K562 (cell line): ENCODE measurements around the gene CTRL. TPM values are rescaled to one million over a fixed set of nuclear protein-coding genes. Genes with fewer than 3 reads are reported as not detected.

Experiments
- ATAC-seq: fragments of 200-7000 bp; cut with Tn5 transposase; 3 replicates; pipeline ENCODE4 v1.9.1; 2020; ENCODE audit warnings: moderate library complexity
- BruUV-seq: library from RNA; stranded (reverse); fragments of 400-500 nt; replicated peaks from 2 replicates; lab custom pipeline; 2021; lab: Mats Ljungman, UMichigan
- CTCF ChIA-PET: fragments of 300-600 bp; formaldehyde crosslinking; extraction: SDS; loops from one replicate; lab custom pipeline; 2021; ENCODE audit warnings: low intra/inter-chr PET ratio; lab: Yijun Ruan, JAX
- POLR2A ChIA-PET: fragments of 300-600, 350-650 bp; sonication (Branson Sonifier 250); formaldehyde crosslinking; extraction: SDS; loops from one replicate; lab custom pipeline; 2021; ENCODE audit warnings: antibody characterized with exemption, inconsistent platforms; lab: Yijun Ruan, JAX
- DNase-seq, 4 experiments: peaks; one replicate each; pipeline versions ENCODE4 v3.0.0 to v3.0.0-alpha.2; 2011 to 2018; ENCODE audit warnings: low spot score in 3 of 4, mixed read lengths in 3 of 4; ENCODE audit errors: extremely low read depth in 1 of 4
- FAIRE-seq: peaks from 2 replicates; lab custom pipeline; 2011; peaks lifted over from hg19 to GRCh38; lab: Jason Lieb, UNC
- H2AFZ ChIP-seq: 2 replicates; pipeline ENCODE4 v1.6.0; 2011; ENCODE audit warnings: low read depth, low read length, control low read depth, inconsistent platforms
- H3K27ac ChIP-seq: fragments of 200-600 bp; 3 replicates; pipeline ENCODE4 v1.8.0; 2011; ENCODE audit warnings: low read depth, mild to moderate bottlenecking, control low read depth, inconsistent platforms, low read length, moderate library complexity, mixed read lengths; ENCODE audit errors: extremely low read depth
- H3K27me3 ChIP-seq, 2 experiments: fragments of 300-600 bp in 1 of 2; 2 replicates in 1 of 2; 3 replicates in 1 of 2; pipeline versions ENCODE4 v1.6.0 to v1.8.0; 2011; ENCODE audit warnings: inconsistent platforms in 2 of 2, low read length in 2 of 2, mild to moderate bottlenecking in 1 of 2, mixed read lengths in 1 of 2, moderate library complexity in 1 of 2; ENCODE audit not compliant: control insufficient read depth in 2 of 2, insufficient read depth in 2 of 2
- H3K36me3 ChIP-seq: fragments of 300-600 bp; 3 replicates; pipeline ENCODE4 v1.8.0; 2011; ENCODE audit warnings: mild to moderate bottlenecking, low read length, inconsistent platforms; ENCODE audit not compliant: control insufficient read depth, insufficient read depth
- H3K4me1 ChIP-seq, 2 experiments: fragments of 200-600 bp in 1 of 2; replicated peaks in 1 of 2; 2 replicates in 1 of 2; 3 replicates in 1 of 2; pipeline versions ENCODE4 v1.5.1 to v1.8.0; 2011; ENCODE audit warnings: inconsistent platforms in 2 of 2, low read length in 2 of 2, mild to moderate bottlenecking in 1 of 2, mixed read lengths in 1 of 2, moderate library complexity in 1 of 2; ENCODE audit not compliant: control insufficient read depth in 2 of 2, insufficient read depth in 2 of 2
- H3K4me2 ChIP-seq: 2 replicates; pipeline ENCODE4 v1.6.1; 2011; ENCODE audit warnings: low read length, control low read depth, inconsistent platforms, mixed read lengths; ENCODE audit not compliant: insufficient read depth
- H3K4me3 ChIP-seq: fragments of 200-600 bp; sonication (generic), shearing (Covaris generic); 2 replicates; pipeline ENCODE4 v1.5.1; 2016; ENCODE audit warnings: control low read depth, inconsistent platforms
- H3K79me2 ChIP-seq: fragments of 200-600 bp; 3 replicates; pipeline ENCODE4 v1.8.0; 2011; ENCODE audit warnings: low read length, inconsistent platforms; ENCODE audit not compliant: control insufficient read depth, insufficient read depth
- H3K9ac ChIP-seq, 2 experiments: 2 replicates each; pipeline versions ENCODE4 v1.6.0 to v1.6.1; 2011; ENCODE audit warnings: low read depth in 2 of 2, low read length in 2 of 2, control low read depth in 1 of 2, inconsistent platforms in 1 of 2, mild to moderate bottlenecking in 1 of 2, mixed read lengths in 1 of 2; ENCODE audit not compliant: insufficient read depth in 1 of 2
- H3K9me1 ChIP-seq: one replicate; pipeline ENCODE4 v1.6.0; 2011; ENCODE audit warnings: inconsistent platforms, mild to moderate bottlenecking, low read length, moderate library complexity; ENCODE audit not compliant: control insufficient read depth, insufficient read depth
- H3K9me3 ChIP-seq: replicated peaks from 2 replicates; pipeline ENCODE4 v1.5.1; 2011; ENCODE audit warnings: low read depth, low read length, inconsistent platforms; ENCODE audit not compliant: control insufficient read depth, insufficient read depth
- H4K20me1 ChIP-seq: replicated peaks from 2 replicates; pipeline ENCODE4 v1.6.1; 2011; ENCODE audit warnings: low read length, inconsistent platforms, mixed read lengths; ENCODE audit not compliant: control insufficient read depth, insufficient read depth
- CC2D1A ChIP-seq: fragments of 450-650 bp; IDR thresholded peaks from 2 replicates; pipeline ENCODE4 v1.6.1; 2017; ENCODE audit warnings: mild to moderate bottlenecking
- CTBP1 ChIP-seq: fragments of 450-650 bp; IDR thresholded peaks from 2 replicates; pipeline ENCODE4 v1.6.1; 2016; ENCODE audit warnings: borderline replicate concordance
- CTCF ChIP-seq, 3 experiments: IDR thresholded peaks in 2 of 3; conservative IDR thresholded peaks in 1 of 3; 2 replicates each; pipeline ENCODE4 v1.5.1; 2011 to 2012; ENCODE audit warnings: low read length in 3 of 3, mild to moderate bottlenecking in 3 of 3, control low read depth in 2 of 3, improper control_type of control experiment in 1 of 3, inconsistent platforms in 1 of 3, low read depth in 1 of 3, mixed read lengths in 1 of 3, moderate library complexity in 1 of 3; ENCODE audit not compliant: insufficient read depth in 2 of 3
- MAZ ChIP-seq, 2 experiments: fragments of 450-650 bp in 1 of 2; sonication (generic) in 1 of 2; formaldehyde crosslinking; IDR thresholded peaks in 1 of 2; conservative IDR thresholded peaks in 1 of 2; 2 replicates each; pipeline versions ENCODE4 v1.4.0 to v1.5.0; 2020; ENCODE audit warnings: mild to moderate bottlenecking in 1 of 2, missing genetic modification reagents in 1 of 2
- NR4A1 ChIP-seq, 2 experiments: fragments of 250-450 bp in 1 of 2; fragments of 450-650 bp in 1 of 2; sonication (Bioruptor Pico) in 1 of 2; IDR thresholded peaks; 2 replicates each; pipeline versions ENCODE4 v1.4.0 to v1.6.1; 2016 to 2020; ENCODE audit warnings: mild to moderate bottlenecking in 2 of 2, missing compliant biosample characterization in 1 of 2, missing genetic modification characterization in 1 of 2, moderate library complexity in 1 of 2
- PHB ChIP-seq: fragments of 250-450 bp; sonication (Bioruptor Pico); IDR thresholded peaks from 2 replicates; pipeline ENCODE4 v1.5.0; 2021
- RAD21 ChIP-seq, 2 experiments: fragments of 250-450 bp in 1 of 2; fragments of 450-650 bp in 1 of 2; sonication (Bioruptor Pico) in 1 of 2; formaldehyde crosslinking in 1 of 2; IDR thresholded peaks in 1 of 2; conservative IDR thresholded peaks in 1 of 2; 2 replicates each; pipeline versions ENCODE4 v1.4.0 to v1.8.0; 2020 to 2022; ENCODE audit warnings: mild to moderate bottlenecking in 2 of 2, moderate library complexity in 1 of 2
- SMC3 ChIP-seq: conservative IDR thresholded peaks from 2 replicates; pipeline ENCODE4 v1.6.1; 2011; ENCODE audit warnings: low read depth, low read length, improper control_type of control experiment; ENCODE audit not compliant: insufficient read depth
- TFAP4 ChIP-seq: sonication (generic); formaldehyde crosslinking; IDR thresholded peaks from 2 replicates; pipeline ENCODE4 v1.8.0; 2022; ENCODE audit warnings: missing genetic modification reagents, mild to moderate bottlenecking, moderate library complexity, borderline replicate concordance
- WHSC1 ChIP-seq: IDR thresholded peaks from one replicate; pipeline ENCODE4 v1.6.1; 2012; ENCODE audit warnings: low read length, control low read depth, inconsistent platforms
- XRCC5 ChIP-seq: fragments of 200-400 bp; formaldehyde crosslinking; IDR thresholded peaks from 2 replicates; pipeline ENCODE4 v1.6.1; 2017; ENCODE audit warnings: low read depth, mild to moderate bottlenecking, low read length
- YY1 ChIP-seq, 3 experiments: IDR thresholded peaks; 2 replicates each; pipeline ENCODE4 v1.6.1; 2011; ENCODE audit warnings: low read length in 2 of 3, mild to moderate bottlenecking in 2 of 3, moderate library complexity in 2 of 3, borderline replicate concordance in 1 of 3, control low read depth in 1 of 3, low read depth in 1 of 3; ENCODE audit not compliant: insufficient read depth in 3 of 3, insufficient replicate concordance in 2 of 3, control insufficient read depth in 1 of 3, insufficient read length in 1 of 3; ENCODE audit errors: extremely low read depth in 1 of 3
- ZFP36 ChIP-seq: fragments of 150-350 bp; IDR thresholded peaks from 2 replicates; pipeline ENCODE4 v1.6.1; 2018; ENCODE audit warnings: low read length, low read depth; ENCODE audit not compliant: partially characterized antibody
- ZSCAN32 ChIP-seq: fragments of 450-650 bp; formaldehyde crosslinking; IDR thresholded peaks from 2 replicates; pipeline ENCODE4 v1.4.0; 2020; ENCODE audit warnings: mild to moderate bottlenecking, moderate library complexity
- WGBS: fragments of 100-300 bp; shearing (Covaris generic); methylation state at CpG from one replicate; pipeline ENCODE4 v1.1.6; 2016; ENCODE audit warnings: low coverage, mixed read lengths; ENCODE audit not compliant: insufficient coverage; ENCODE audit errors: missing lambda C conversion rate; 5-methylcytosine and 5-hydroxymethylcytosine counted together
- in situ Hi-C: fragments of 300-500 bp; cut with MboI; formaldehyde crosslinking; loops from 4 replicates; pipeline ENCODE4 v1.15.0; 2018; ENCODE audit warnings: inconsistent platforms, mixed read lengths
- intact Hi-C: fragments of 100-400 bp; cut with micrococcal nuclease; formaldehyde crosslinking; loops from 2 replicates; pipeline ENCODE4 v1.14.2; 2022
- polyA plus RNA-seq, 8 experiments: library from polyadenylated mRNA; depleted of rRNA in 4 of 8; stranded (reverse) in 5 of 8; unstranded in 3 of 8; fragments of >200 nt; fragmentation: Nextera tagmentation in 2 of 8; fragmentation: Illumina TruSeq in 1 of 8; extraction: Ambion mirVana in 2 of 8; extraction: Trizol in 1 of 8; gene quantifications; 2 replicates each; pipeline versions ENCODE4 v1.2.1 to v1.2.3, GENCODE V29; 2011 to 2014; ENCODE audit warnings: inconsistent platforms in 1 of 8, missing spikeins in 1 of 8
- total RNA-seq, 7 experiments: library from RNA; depleted of rRNA in 6 of 7; stranded (reverse); fragments of >200 nt in 6 of 7; fragmentation: Illumina TruSeq in 2 of 7; extraction: Trizol in 2 of 7; gene quantifications; 2 replicates each; pipeline versions ENCODE4 v1.2.1 to v1.2.3, GENCODE V29; 2011 to 2021; ENCODE audit warnings: low replicate concordance in 1 of 7

CTRL gene
- total and polyA plus RNA-seq, 9 of the 15 experiments (the other 6 are each of a cell fraction or from before 2014, with no cell fraction given) = 1.4 to 5.6 (median 2.5) TPM

- Histone ChIP-seq H3K9ac (peak overlapping the region in 1 of 2 experiments; percentile 63; a peak in 1 of 4 replicates), H3K9me3 (no peaks in the 10 kb centered on the region; the same call in 1 of the 2 replicates), H3K4me1 (peaks cover 12 to 69% of the 10 kb centered on the region in 2 experiments), H4K20me1 (peaks cover 16% of the 10 kb centered on the region; the same call in 1 of the 2 replicates), H3K27me3 (no peaks in the 10 kb centered on the region), H3K9me1 (no peaks in the 10 kb centered on the region), H3K36me3 (peaks cover 65% of the 10 kb centered on the region; the same call in 2 of the 3 replicates), H3K4me2 (no peak overlapping the region), H2AFZ (no peak overlapping the region), H3K79me2 (peaks cover 4% of the 10 kb centered on the region), H3K27ac (no peak overlapping the region), H3K4me3 (no peak overlapping the region)
- in situ Hi-C loops = no loop called here
- CTCF ChIA-PET = interaction anchor here (1.4 kb wide), 1 partner anchor 126 kb away, joined by 6 read pairs; no protein-coding TSS in a partner anchor
- ATAC-seq (peak; percentile 88), FAIRE-seq (peak; percentile 93), DNase-seq (peak; percentile 50 to 71 (median 68))
- no TSS peak for BruUV-seq
- no peak for TF ChIP-seq WHSC1
- TF ChIP-seq PHB (CRISPR knock-in tag) = no peak
- peak; percentile 39; the same call in 1 of the 2 replicates for TF ChIP-seq XRCC5
- peak in 1 of 3 experiments; percentile 24 for TF ChIP-seq YY1 (IDR thresholded peaks at IDR 0.05; ENCODE audit: borderline replicate concordance in 1 of 3, control insufficient read depth in 1 of 3, extremely low read depth in 1 of 3, insufficient read depth in 3 of 3, insufficient read length in 1 of 3, insufficient replicate concordance in 2 of 3, low read depth in 1 of 3, low read length in 2 of 3)
- TF ChIP-seq MAZ (CRISPR knock-in tag; conservative IDR thresholded peaks at IDR 0.05 in 1 of 2, IDR thresholded peaks at IDR 0.05 in 1 of 2) = 0 out of 4 replicates have a peak, but pooled peaks of 1 of the 2 experiments have one; percentile 22
- peak; percentile 44; the same call in 1 of the 2 replicates for TF ChIP-seq CTBP1
- peak; percentile 27; the same call in 1 of the 2 replicates for TF ChIP-seq TFAP4 (CRISPR knock-in tag)
- peak; percentile 19 for TF ChIP-seq ZFP36
- TF ChIP-seq SMC3 = peak; percentile 35; the same call in 1 of the 2 replicates
- TF ChIP-seq NR4A1 (CRISPR knock-in tag; IDR thresholded peaks at IDR 0.05) = no peak
- no peak for TF ChIP-seq NR4A1 (tag; IDR thresholded peaks at IDR 0.05)
- TF ChIP-seq ZSCAN32 = 0 out of 2 replicates have a peak, but pooled peaks have one; percentile 62
- peak; percentile 15 to 60; a peak in 3 of 4 replicates for TF ChIP-seq RAD21 (CRISPR knock-in tag; conservative IDR thresholded peaks at IDR 0.05 in 1 of 2, IDR thresholded peaks at IDR 0.05 in 1 of 2)
- 0 out of 2 replicates have a peak, but pooled peaks have one; percentile 43 for TF ChIP-seq CC2D1A
- peak; percentile 78 to 88 (median 86) for TF ChIP-seq CTCF (IDR thresholded peaks at IDR 0.05 in 2 of 3, conservative IDR thresholded peaks at IDR 0.05 in 1 of 3; ENCODE audit: insufficient read depth in 2 of 3, low read depth in 1 of 3, low read length in 3 of 3)
- WGBS = 71% methylated on average over 6 of the region's 6 CpGs
- POLR2A ChIA-PET = interaction anchor here (0.6 to 1.2 kb wide), 6 partner anchors 8 to 286 kb away, joined by 3 to 8 read pairs (median 3); partner anchors contain the start of gene CTRL
- intact Hi-C loops = no loop called here
Measured at GRCh38 chr16:67942200-67942509, 10.5 kb upstream of the CTRL start.
